Activated CD4-positive, alpha-beta T cell treated with anti-CD3 and anti-CD28 coated beads, Interleukin-2, amount 50 U/mL, for 24 hours (primary cell): Measurements from ENCODE around the gene LDB3.

ENCODE experiments used
- DNase-seq, 2 donors: peaks; one replicate each; pipeline ENCODE4 v3.0.0-alpha.2; 2020; ENCODE audit warnings: low read depth in 1 of 2, low spot score in 1 of 2

Gene LDB3

GRCh38 chr10:86685416-86685815, 17.1 kb downstream of the LDB3 start:
- no peak for DNase-seq

- no peak for DNase-seq
Measured at GRCh38 chr10:86685893-86686632, 17.8 kb downstream of the LDB3 start.

GRCh38 chr10:86686972-86687371, 18.7 kb downstream of the LDB3 start:
- DNase-seq = no peak

- DNase-seq = no peak
Measured at GRCh38 chr10:86687750-86688149, 19.4 kb downstream of the LDB3 start.

- peak; percentile 24 to 45 for DNase-seq
Measured at GRCh38 chr10:86688398-86688921, 20.1 kb downstream of the LDB3 start.

- no peak for DNase-seq
Measured at GRCh38 chr10:86689146-86689545, 20.8 kb downstream of the LDB3 start.

DNA sequence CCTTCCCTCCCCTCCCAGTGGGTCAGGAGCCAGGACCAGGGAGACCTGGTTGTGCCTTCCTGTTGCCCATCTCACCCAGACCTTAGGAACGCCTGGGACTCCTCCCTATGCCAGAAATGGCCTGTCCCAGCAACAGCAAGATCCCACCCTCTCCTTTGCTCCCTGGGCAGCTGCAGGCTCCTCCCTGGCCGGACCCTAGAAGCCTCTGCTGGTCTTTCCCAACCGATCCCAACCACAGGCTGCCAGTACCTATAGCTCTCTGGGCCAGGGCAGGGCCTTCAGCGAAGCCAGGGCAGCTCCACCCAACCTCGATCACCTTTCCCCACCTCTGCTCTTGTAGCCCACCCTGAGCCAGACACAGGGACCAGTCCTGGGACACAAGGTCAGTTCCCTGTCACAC, 21.9 kb downstream of the LDB3 start:
- no peak for DNase-seq

DNA sequence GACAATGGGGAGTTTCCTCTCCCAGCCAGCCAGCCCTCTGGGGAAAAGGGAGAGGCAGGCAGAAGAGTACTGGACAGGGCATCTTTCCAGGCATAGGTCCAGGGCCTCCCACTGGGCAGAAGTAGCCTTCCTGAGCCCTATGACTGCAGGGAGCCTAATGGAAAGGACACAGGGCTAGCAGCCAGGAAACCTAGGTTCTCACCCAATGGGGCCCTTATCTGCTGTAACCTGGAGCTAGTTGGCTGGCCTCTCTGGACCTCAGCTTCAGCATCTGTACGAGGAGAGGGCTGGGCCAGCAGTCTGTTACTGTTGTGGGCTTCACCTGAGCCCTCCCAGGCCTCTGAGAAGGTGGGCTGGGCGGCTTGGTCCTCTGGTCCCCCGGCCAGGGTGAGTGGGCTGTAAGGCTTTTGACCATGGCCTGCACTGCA, 22.4 kb downstream of the LDB3 start:
- no peak for DNase-seq

DNA sequence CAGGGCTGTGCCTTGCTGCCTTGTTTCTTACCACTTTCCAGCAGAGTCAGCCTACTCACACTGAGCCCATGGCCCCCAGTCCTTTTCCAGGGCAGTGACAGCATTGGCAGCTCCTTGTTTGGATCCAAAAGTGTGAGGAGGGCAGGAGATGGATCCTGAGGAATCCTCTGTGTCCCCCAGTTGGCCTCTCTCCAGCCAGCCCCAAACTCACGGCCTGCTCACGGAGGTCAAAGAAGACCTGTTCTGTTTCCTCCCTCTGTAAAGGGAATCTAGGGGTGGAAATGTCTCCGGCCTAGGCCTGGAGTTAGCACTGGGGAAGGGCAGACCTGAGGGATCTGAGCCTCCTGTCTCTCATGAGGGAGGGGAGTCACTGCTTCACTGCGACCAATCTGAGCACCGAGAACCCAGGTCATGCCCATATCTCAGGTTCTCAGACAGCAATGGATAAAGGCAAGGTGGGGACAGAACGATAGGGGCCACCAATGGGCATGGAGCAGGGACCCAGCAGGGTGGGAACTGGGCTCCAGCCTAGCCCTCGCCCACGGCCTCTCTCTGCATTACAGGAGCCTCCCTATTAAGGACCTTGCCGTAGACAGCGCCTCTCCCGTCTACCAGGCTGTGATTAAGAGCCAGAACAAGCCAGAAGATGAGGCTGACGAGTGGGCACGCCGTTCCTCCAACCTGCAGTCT, 23.2 kb downstream of the LDB3 start:
- no peak for DNase-seq

- no peak for DNase-seq
Measured at GRCh38 chr10:86692023-86692514, 23.8 kb downstream of the LDB3 start.

GRCh38 chr10:86692664-86693063, 24.4 kb downstream of the LDB3 start:
- no peak for DNase-seq

DNA sequence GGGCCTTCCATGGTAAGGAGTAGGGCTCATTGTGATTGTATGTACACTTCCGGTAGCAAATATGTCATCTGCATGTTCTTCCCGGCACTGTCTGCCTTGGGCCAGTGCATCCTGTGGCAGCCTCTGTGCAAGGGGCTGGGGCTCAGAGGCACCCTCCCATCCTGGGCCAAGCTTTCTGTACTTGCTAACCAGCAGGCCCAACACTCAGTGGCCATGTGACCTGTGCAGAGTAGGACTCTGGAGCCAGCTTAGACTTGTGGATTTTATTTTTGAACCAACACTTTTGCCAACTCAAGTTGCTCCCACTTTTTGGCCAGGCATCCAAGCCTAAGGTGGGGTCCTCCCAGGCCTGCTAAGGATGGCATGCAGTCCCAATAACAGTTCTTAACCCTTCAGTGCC, 25.0 kb downstream of the LDB3 start:
- no peak for DNase-seq

- DNase-seq = peak in 1 of 2 donors; percentile 10
Measured at GRCh38 chr10:86693721-86694369, 25.5 kb downstream of the LDB3 start.

GRCh38 chr10:86698207-86698940, 30.1 kb downstream of the LDB3 start:
- DNase-seq = no peak

- no peak for DNase-seq
Measured at GRCh38 chr10:86699125-86699524, 30.8 kb downstream of the LDB3 start.

DNA sequence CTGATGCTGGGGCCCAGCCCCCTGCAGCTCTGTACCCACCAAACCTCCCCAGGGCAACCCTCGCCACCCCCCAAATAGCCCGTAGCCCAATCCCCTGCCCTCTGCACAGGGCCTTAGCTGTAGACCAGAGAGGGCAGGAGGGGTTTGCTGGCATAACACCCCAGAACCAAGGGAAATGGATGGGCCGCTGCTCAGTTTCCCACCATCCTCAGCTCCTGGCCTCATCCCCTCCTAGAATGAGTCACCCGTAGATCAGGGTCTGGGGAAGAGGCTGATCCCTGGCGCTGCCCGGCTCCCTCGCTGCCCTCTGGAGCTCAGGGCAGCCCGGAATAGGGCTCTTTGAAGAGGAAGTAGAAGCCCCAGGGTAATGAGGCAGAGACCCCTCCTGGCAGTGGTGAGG, 31.2 kb downstream of the LDB3 start:
- no peak for DNase-seq

DNA sequence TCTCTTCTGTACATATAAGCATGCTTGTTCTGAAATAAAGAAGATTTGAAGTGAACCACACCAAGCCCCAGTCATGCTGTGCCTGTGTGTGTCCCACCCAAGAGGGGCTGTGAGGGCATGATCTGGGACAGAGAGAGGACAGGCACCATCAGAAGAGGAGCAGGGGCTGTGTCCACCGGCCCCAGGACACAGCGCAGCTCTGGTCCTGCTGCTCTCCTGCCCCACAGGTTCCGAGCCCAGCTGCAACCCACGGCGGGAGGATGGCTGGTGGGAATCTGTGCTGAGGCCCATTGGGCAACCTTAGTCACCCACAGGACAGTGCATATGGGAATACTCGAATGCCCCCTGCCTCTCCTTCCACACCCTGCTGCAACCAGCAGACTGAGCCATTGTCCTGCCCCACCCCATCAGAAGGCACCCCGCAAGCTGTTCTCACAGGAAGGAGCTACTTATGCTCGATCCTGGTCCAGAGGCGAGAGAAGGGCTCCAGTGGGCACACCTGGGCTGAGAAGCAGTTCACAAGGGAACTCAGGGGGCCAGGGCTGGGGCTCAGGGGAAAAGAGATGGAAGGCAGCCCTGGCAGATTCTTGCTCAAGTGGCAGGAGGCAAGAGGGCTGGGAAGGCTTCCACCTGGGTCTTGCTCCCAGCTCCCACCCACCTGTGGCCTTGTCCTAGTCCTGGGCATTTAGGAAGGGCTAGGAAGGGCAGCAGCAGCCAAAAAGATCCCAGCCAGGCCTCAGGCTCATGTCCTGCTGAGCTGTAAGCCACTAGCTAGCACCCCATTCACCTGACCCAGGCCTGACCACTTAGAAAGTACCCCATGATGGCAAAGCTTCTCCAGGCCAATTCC, 31.9 kb downstream of the LDB3 start:
- no peak for DNase-seq

DNA sequence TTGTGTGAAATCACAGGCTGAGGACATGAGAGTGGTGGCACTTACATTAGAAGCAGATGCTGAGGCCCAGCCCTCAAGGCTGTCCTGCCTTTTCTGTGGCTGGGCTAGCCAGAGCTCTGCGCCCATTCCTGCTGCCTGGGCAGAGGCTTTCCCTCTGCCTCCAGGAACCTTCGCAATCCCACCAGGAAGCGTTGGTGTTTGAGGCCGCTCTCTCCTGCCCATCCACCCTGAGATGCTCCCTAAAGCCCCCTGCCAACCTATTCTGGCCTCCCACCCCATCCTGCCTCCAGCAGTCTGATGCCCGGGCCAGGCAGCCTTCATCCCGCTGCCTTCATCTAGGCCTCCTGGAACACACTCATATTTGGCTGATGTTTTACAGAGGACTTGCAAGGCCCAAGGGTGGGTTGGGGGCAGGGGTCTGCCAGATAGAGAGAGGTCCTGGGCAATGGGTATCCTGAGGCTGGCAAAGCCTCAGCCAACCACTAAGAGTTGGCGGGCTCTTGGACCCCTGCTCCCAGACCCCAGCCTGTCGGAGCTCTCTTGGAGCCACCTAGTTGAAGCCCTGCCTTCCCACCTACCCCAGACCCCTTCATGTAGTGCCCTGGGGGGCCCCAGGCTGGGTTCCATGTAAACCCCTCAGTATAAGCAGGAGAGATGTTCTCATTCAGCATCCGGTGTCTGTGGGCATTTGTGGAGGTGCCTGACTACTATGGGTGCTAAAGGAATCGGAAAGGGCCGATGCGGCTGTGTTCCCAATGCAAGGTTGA, 32.7 kb downstream of the LDB3 start:
- no peak for DNase-seq

GRCh38 chr10:86703176-86703575, 34.9 kb downstream of the LDB3 start:
- DNase-seq = no peak
